Tongue (tissue), 2 donors: ENCODE measurements around the gene CFI. TPM values are rescaled to one million over a fixed set of nuclear protein-coding genes. Genes with fewer than 3 reads are reported as not detected.
A peak's percentile ranks its signal among the peaks of the same experiment; 100 is the strongest.
"Not testable (repeated sequence)": the region's sequence is repeated elsewhere in the genome, so short reads cannot be mapped to it uniquely, and the experiment has no call there.

Experiments
- DNase-seq: peaks from one replicate; pipeline ENCODE4 v3.0.0-alpha.2; 2015
- total RNA-seq: library from RNA; depleted of rRNA; stranded (reverse); fragments of >200 nt; gene quantifications from one replicate; pipeline ENCODE4 v1.2.3, GENCODE V29; 2014

The CFI gene
- total RNA-seq, 1 donor from 2014 or later: 11.8 TPM

DNA sequence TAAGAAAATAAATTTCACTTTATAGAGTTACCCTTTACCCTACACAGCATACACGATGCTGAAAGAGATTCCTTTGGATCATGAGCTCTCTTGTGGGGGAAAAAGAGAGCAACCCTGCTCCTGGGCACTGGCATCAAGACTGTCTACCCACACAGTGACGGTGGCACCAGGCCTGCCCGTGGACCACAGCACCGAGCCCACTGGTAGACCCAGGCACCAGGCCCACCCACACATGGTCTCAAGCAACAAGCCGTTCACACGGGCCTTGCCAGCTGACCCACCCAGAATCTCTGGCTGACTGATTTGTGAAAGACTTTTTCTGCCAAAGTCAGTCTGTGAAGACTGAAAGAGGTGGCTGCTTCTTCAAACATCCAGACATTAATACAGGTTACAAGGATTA is 6.7 kb downstream of the CFI start:
- DNase-seq: no peak

DNA sequence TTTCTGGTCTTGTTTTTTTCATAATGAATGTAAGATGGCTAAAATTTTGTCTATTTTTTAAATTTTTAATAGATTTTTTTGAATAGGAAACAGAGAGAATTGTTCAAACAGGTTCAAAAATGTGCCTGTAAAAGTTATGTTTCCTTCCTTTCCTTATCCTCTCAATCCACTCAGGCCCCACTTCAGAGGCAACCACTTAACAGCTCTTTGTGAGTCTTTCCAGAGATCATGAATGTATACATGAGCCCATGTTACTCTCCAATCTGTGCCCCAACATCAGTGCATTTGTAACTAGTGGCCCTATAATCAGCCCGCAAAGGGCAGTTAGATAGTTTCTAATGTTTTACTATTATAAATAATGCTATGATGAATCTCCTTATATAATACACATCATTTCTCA is 14.0 kb downstream of the CFI start:
- no peak for DNase-seq

DNA sequence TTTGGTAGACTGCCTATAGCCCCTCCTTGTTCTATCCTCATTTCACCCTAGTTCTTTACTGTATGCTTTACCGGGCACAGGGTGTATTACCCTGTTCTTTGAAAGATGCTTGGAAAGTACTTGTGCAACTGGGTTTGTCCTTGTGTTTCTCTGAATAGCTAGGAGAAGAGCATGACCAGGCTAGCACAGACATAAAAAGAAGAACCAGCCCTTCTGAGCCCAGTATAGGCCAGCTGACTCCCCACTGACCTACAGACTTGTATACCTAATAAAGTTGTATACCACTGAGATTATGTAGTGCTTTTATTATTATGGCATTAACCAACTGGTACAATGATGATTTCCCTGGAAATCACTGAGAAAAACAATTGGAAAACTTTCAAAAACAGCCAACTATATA is 15.0 kb downstream of the CFI start:
- DNase-seq: no peak

DNA sequence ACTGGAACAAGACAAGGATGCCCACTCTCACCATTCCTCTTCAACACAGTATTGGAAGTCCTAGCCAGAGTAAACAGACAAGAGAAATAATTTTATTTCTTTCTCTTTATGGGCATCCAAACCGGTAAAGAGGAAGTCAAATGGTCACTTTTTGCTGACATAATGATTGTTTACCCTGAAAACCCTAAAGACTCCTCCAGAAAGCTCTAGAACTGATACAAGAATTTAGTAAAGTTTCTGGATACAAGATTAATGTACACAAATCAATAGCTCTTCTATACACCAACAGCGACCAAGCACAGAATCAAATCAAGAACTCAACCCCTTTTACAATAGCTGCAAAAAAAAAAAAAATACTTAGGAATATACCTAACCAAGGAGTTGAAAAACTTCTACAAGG is 19.7 kb downstream of the CFI start:
- not testable (repeated sequence) for DNase-seq

DNA sequence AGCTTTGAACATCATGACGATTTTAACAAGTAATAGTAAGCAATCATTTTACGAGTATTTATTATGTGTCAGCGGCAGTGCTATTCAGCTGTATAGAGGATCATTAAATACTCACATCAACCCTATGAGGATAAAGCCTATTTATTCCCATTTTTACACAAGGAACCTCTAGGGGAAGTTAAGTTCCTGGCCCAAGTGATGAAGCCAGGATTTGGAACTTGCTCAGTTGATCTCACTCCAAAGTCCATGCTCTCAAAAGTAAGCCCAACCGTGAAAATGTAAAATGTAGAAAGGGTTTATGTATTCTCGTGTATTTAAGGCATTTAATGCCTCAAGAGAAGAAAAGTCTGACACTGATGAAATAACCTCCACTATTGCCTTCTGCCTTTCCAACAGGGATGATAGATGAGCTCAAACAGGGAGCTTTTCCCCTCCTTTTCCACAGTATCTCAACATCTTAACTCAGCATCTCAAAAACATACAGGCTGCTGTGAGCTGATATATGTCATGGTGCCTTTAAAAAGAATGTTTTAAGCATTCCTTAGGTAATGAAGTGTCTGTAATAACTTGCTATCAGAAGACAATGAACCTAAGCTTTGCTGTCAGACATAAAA is 36.9 kb downstream of the CFI start:
- DNase-seq: peak; percentile 10

DNA sequence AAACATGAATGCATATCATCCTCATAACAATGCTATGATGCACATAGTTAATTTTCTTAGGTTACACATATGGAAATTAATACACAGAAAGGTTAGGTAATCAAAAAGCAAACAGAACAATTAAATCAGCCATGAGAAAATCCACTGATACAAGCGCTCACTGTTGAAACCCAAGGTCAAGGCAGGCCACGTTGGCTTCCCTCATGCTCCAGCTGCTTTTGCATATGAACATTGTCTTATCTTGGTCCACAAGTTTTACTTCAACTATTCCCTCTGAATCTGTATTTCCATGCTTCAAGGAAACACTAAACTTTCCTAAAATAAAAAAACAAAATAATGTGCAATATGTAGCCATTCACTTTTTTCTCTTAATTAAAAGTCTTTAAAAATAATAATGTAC is 37.4 kb downstream of the CFI start:
- DNase-seq: no peak

DNA sequence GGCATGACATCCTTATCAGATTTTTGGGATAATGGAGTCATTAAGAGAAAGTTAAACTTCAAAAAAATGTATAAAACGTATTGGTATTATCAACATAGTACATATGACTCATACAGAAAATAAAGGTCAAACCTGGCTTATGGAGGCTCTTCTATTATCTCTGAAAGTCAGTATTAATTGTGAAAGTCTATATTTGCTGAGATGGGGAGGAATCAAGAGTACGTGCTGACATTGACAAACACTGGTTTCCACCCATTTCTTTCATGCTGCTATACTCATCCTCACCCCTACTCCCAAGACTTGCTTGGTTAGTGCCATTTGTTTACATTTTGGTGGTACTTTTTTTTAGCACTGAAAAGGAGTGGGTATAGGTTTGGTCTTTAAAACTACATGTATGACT is 41.1 kb downstream of the CFI start:
- DNase-seq: no peak

DNA sequence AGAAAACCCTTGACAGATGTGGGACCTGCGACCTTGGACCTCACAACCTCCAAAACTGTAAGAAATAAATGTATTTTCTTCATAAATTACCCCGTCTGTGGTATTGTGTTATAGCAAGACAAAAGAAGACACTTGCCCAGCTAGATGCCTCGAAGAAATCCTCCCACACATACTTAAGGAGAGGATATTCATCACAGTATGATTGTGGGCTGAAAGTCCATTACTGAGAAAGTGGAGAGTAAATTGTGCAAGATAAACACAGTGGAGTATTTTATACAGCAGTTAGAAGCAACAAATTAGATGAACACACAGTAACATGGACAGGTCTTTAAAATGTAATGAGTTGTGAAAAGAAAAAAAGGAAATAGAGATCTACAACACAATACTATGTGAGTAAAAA is 46.1 kb downstream of the CFI start:
- no peak for DNase-seq

DNA sequence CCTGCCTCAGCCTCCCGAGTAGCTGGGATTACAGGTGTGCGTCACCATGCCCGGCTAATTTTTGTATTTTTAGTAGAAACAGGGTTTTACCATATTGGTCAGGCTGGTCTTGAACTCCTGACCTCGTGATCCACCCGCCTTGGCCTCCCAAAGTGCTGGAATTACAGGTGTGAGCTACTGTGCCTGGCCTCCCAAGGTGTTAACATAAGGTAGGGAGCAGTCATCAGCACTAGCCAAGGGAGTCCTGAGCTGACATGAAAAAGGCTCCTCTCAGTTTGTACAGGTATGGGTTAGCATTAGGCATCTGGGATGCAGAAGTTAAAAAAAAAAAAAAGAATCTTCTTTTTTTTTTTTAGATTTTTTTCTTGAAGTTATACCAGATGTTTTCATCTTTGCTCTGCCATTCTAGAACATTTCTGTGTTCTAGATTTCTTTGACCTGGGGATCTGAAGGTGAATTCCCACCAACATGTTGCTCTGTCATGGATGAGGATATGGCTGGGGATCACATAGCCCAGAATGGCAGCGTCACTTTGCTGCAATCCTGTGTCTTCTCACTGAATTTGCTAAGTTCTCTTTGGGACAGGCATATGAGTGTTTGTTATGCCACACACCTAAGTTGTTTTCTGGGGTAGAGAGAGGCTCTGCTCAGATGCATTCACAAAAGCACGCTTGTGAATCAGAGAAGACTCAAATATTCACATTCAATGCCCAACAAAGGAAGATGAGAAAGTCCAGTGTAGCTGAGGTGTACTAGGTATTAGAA is 47.5 kb downstream of the CFI start:
- no peak for DNase-seq

DNA sequence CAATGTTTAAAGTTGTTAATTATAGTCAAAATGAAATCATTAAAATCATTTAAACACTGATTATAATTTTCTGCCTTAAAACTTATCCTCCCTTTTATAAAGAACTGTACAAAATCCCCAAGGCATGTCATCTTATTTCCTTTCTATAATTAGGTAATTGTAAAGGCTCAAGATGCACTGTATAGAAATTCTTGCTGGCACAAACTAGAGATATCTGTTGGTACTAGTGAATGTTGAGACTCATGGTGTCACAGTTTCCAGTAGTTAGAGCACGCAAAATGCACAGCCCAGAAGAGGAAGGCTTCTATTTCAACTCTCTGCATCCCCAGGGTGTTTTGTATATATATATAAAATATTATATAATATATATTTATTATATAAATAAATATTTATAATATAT is 49.3 kb downstream of the CFI start:
- DNase-seq: peak; percentile 28

DNA sequence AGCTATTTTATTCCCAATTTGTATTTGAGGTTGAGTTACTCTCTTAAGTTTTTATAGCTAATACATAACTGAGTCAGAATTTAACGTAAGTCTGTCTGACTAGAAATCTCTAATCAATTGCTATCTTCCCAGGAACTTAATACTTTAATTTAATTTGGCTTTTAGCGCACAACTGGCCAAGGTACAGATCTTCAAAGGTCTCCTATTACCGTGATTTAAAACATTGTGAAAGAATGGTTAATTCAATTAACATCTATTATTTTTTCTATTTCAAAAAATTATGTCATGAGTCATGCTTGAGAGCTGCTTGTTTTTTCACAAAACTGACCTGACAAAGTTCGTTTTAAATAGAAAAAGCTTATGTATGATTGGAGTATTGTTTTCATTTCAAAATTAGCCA is 49.9 kb downstream of the CFI start:
- DNase-seq: no peak

DNA sequence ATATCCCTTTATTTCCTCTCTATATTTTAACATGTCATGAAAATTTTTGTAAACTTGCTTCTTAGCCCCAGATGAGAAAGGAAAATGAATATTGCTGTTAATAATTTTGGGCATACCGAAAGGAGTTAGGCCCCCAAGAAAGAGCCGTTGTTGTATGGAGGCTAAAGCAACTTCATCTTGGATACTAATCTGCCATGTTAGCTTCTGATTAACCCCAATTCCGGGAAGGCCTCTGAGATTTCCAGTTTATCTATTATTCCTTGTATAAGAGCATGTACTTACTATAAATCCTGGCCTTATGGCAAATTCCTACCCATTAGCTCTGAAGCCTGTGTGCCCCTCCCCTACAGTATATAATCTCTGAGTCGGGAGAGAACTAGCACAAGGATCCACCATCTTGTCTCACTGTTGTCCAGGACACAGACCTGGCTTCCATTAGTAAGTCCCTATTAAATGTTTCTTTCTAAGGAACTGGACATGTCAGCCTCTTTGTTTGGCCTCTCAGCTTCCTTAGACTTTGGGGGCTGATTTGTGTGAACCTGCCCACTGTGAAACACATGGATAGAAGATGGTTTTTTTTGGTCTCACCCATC is 51.1 kb downstream of the CFI start:
- DNase-seq: no peak

DNA sequence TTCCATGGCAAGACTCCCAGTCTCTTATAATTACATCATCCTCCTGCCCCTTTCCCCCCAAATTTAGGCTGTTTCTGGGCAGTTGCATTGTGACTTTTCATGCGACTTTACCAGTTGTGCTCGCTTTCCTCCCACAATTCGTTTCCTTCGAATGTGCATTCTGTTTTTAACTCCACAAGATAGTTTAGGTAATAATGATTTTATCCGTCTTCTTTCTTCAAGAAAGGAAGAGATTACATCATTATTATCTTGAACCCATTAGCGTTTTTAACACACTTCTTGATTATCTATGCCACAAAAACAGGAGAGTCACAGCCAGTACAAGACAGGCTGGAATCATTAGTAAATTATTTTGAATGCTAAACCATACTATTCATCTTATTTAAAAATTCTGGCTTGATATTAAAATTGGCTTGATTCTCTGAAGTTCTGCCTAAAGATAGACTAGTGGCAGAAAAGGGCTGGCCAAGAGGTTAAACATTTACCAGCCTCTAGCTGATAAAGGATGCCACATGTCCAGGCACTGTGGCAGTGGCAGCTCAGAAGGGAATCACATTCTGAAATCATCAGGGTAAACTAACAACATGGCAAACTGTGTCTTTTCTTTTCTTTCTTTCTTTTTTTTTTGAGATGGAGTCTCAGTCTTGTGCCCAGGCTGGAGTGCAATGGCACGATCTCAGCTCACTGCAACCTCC is 52.3 kb downstream of the CFI start:
- no peak for DNase-seq

DNA sequence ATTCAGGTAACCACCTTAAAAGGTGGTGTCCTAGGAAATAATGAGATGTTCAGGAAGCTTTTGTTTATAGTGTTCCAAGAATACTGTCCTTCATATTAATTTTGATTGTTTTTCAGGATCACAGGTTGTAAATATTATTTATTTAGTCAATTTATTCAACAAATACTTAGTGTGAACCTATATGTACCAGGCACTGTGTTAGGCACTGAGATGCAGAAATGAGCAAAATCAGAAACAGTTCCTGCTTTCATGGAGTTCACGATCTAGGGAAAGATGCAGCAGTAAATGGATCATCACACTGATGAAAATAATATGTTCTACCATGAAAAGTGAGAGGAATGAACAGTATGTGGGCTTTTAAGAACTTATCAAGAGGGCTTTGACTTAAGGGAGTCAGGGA is 53.7 kb downstream of the CFI start:
- no peak for DNase-seq

DNA sequence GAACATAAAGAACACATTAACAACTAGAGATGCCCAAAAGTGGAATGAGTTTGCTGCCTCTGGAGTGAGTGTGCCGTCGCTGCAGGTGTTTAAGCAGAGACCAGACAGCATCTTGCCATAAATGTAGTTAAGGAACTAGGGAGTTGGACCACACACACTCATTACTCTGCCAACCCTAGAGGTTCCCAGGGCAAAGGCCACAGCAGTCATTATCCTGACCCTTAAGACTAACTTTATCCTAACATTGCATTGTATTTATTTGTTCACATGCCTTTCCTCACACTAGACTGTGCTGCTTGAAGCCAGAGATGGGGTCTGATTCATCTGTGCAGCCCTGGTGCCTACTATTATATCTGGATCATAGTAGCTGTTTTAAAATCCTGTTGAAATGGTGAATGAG is 55.1 kb downstream of the CFI start:
- no peak for DNase-seq

DNA sequence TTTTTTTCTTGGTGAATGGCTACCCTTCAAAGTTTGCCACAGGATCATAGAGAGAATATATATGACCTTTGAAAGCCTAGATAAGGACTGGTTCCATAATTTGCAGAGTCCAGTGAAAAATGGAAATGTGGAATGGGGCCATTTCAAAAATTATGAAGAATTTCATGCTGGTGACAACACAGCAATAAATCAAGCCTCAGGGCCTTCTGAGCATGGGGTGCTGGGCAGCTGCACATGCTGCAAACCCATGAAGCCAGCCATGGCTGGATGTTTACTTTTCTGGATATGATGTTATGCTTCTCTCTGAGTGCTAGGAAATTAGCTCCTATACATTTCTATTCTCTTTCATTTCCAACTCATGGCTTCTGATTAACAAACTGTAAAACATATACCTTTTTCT is 56.0 kb downstream of the CFI start:
- no peak for DNase-seq

DNA sequence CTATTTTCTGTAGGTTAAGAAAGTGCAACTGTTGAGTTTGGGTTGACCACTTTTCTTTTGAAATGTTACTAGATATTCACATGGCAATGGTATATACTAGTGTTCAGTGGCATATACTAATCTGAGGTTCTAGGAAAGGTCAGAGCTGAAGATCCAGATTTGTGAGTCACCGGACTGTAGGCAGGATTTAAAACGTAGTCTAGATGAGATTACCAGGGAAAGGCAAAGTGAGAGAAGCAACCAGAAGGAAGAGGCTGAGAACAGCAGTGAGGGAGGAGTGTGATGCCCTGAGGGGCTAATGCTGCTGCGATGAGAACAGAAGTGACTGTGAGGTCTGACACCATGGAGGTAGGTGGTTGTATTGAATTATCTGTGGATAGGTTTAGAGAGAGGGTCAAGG is 62.3 kb downstream of the CFI start:
- no peak for DNase-seq

DNA sequence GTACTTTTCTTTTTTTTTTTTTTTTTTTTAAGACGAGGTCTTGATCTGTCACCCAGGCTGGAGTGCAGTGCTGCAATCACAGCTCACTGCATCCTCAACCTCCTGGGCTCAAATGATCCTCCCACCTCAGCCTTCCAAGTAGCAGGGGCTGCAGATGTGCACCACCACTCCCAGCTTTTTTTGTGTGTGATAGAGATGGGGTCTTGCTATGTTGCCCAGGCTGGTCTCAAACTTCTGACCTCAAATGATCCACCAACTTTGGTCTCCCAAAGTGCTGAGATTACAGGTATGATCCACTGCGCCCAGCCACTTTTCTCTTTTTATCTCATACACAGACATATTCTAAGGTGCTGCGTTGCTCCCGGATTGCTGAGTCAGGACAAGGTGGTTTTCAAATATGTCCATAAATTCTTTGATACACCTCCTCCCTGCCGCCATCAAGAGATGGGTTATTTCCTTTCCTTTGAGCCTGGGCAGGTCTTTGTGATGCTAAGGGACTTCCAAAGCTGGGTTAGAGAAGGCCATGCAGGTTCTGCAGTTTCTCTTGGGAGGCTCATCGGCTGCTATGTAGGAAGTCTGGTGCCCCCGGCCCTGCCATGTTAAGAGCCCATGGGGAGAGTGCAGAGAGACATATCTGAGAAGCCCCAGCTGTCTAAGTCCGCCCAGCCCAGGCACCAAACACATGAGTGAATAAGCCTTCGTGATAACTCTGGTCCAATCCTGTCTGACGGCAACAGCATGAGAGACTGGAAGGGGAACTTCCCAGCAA is 63.5 kb downstream of the CFI start:
- DNase-seq: no peak

DNA sequence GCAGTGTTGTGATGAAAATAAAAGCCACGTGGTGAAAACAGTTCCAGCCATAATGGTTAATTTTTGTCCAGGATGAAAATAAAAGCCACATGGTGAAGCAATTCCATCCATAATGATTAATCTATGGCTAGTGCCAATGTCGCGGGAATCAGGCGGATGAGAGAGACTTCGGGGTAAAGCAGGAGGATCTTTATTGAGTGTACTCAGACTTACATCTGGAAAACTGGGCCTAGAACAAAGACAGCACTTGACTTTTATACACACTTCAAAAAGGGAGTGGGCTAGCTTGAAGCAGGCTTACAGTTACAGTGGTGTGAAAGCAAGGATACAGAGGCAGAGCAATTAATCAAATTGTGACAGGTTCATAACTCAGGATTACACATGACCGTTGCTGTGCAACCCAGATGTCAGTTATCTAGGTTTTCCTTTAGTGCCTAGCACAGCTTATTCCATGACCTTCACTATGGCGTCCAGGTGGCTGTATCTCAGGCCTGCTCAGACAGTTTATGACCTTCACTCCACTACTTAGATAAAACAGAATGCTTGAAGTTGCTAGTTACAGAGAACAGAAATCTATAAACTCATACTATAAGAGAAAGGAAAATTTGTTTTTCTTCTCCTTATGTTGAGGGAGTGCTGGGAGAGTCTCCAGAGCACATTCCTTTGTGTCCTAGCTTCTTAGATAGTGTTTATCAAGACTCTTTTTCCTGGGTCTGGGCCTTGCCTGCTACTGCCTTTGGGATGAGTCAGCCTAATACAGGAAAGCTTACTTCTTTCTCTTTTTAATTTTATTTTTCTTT is 66.0 kb downstream of the CFI start:
- no peak for DNase-seq

DNA sequence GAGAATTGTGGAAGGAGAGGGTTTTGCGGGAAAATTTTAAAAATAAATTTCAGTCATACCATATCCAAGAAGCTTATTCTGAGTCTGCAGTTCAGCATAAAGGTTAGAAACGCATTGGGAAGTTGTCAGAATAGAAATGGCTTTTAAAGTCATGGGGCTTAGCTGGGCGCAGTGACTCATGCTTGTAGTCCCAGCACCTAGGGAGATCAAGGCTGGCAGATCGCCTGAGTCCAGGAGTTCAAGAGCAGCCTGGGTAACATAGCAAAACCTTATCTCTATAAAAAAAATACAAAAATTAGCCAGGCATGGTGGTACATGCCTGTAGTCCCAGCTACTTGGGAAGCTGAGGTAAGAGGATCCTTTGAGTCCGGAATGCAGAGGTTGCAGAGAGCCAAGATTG is 68.1 kb downstream of the CFI start:
- DNase-seq: no peak
